Astrocyte (in vitro differentiated cells and primary cell): ENCODE measurements around the gene EMC10. TPM values are rescaled to one million over a fixed set of nuclear protein-coding genes. Genes with fewer than 3 reads are reported as not detected.

Experiments used
- DNase-seq: peaks from one replicate; pipeline ENCODE4 v3.0.0-alpha.2; 2010; ENCODE audit warnings: low read depth
- FAIRE-seq: peaks from 2 replicates; lab custom pipeline; 2011; peaks lifted over from hg19 to GRCh38; lab: Jason Lieb, UNC
- H2AFZ ChIP-seq: 2 replicates; pipeline ENCODE4 v1.6.0; 2012; ENCODE audit warnings: low read depth, low read length, inconsistent platforms
- H3K27ac ChIP-seq: 2 replicates; pipeline ENCODE4 v1.5.1; 2011; ENCODE audit warnings: low read depth, low read length, inconsistent platforms
- H3K27me3 ChIP-seq: 2 replicates; pipeline ENCODE4 v1.6.0; 2011; ENCODE audit warnings: low read length, inconsistent platforms; ENCODE audit not compliant: insufficient read depth
- H3K36me3 ChIP-seq: 2 replicates; pipeline ENCODE4 v1.5.1; 2011; ENCODE audit warnings: low read length, inconsistent platforms; ENCODE audit not compliant: insufficient read depth
- H3K4me1 ChIP-seq: 2 replicates; pipeline ENCODE4 v1.5.1; 2011; ENCODE audit warnings: low read length, inconsistent platforms; ENCODE audit not compliant: insufficient read depth
- H3K4me2 ChIP-seq: 2 replicates; pipeline ENCODE4 v1.6.0; 2012; ENCODE audit warnings: low read length, inconsistent platforms
- H3K4me3 ChIP-seq: 2 replicates; pipeline ENCODE4 v1.5.1; 2011; ENCODE audit warnings: low read depth, mild to moderate bottlenecking, low read length, inconsistent platforms; ENCODE audit not compliant: insufficient read depth
- H3K79me2 ChIP-seq: 2 replicates; pipeline ENCODE4 v1.6.0; 2012; ENCODE audit warnings: mild to moderate bottlenecking, low read length, inconsistent platforms; ENCODE audit not compliant: insufficient read depth
- H3K9ac ChIP-seq: 2 replicates; pipeline ENCODE4 v1.6.0; 2012; ENCODE audit warnings: mild to moderate bottlenecking, low read length, inconsistent platforms
- H3K9me3 ChIP-seq: 2 replicates; pipeline ENCODE4 v1.5.1; 2012; ENCODE audit warnings: low read depth, mild to moderate bottlenecking, low read length, inconsistent platforms; ENCODE audit not compliant: insufficient read depth
- H4K20me1 ChIP-seq: 2 replicates; pipeline ENCODE4 v1.6.0; 2012; ENCODE audit warnings: low read length, inconsistent platforms; ENCODE audit not compliant: insufficient read depth
- H3K27ac Mint-ChIP-seq: one replicate; pipeline ENCODE4 v1.8.0; 2021; ENCODE audit warnings: mild to moderate bottlenecking, mixed read lengths; ENCODE audit not compliant: unreplicated experiment
- H3K27me3 Mint-ChIP-seq: one replicate; pipeline ENCODE4 v1.8.0; 2021; ENCODE audit warnings: low read depth, mixed read lengths; ENCODE audit not compliant: unreplicated experiment
- H3K36me3 Mint-ChIP-seq: one replicate; pipeline ENCODE4 v1.8.0; 2021; ENCODE audit warnings: low read depth, mixed read lengths; ENCODE audit not compliant: unreplicated experiment
- H3K4me1 Mint-ChIP-seq: one replicate; pipeline ENCODE4 v1.8.0; 2021; ENCODE audit warnings: low read depth, mixed read lengths; ENCODE audit not compliant: unreplicated experiment
- H3K4me3 Mint-ChIP-seq: one replicate; pipeline ENCODE4 v1.8.0; 2021; ENCODE audit warnings: mild to moderate bottlenecking, moderate library complexity, mixed read lengths; ENCODE audit not compliant: unreplicated experiment
- H3K9me3 Mint-ChIP-seq: one replicate; pipeline ENCODE4 v1.8.0; 2021; ENCODE audit warnings: mild to moderate bottlenecking, mixed read lengths; ENCODE audit not compliant: unreplicated experiment
- CTCF ChIP-seq: IDR thresholded peaks from 2 replicates; pipeline ENCODE4 v1.5.1; 2011; ENCODE audit warnings: low read depth, mild to moderate bottlenecking, inconsistent platforms, low read length, moderate library complexity; ENCODE audit not compliant: insufficient read depth
- EZH2 ChIP-seq: IDR thresholded peaks from 2 replicates; pipeline ENCODE4 v1.6.1; 2012; ENCODE audit warnings: mild to moderate bottlenecking, low read length, inconsistent platforms; ENCODE audit not compliant: insufficient read depth
- total RNA-seq: library from RNA; stranded (reverse); gene quantifications from 2 replicates; pipeline ENCODE4 v1.2.1, GENCODE V29; 2021

The EMC10 gene
- total RNA-seq, 1 donor from 2014 or later = not detected

DNA sequence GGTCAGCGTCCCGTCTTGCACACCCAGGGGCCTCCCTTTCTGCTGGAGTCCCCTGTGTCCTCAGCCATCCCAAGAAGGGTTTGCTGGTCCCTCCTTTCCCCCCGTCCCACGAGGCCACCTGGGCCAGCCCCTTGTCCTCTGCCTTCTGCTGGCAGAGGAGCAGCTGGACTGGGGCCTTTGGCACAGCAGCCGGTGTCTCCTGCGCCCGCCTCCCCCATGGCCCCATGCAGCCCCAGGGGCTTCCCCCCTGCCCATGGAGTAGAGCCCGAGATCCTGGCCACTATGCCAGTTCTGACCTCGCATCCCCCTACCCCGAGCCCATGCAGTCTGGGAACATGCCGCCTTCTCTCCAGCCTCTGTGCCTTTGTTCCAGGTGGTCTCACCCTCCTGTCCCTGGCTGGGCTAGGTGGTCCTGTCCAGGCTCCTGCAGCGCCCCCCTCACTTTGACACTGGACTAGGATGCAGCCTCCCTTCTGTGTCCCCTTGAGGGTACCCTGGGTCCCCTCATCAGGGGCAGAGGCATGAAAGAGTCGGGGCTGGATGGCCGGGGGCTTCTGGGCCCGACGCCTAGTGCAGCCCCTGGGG lies 6.1 kb downstream of the EMC10 start:
- H3K4me2 ChIP-seq = no peak overlapping the region
- H3K36me3 ChIP-seq = peaks cover 4% of the 10 kb centered on the region
- no peak overlapping the region for H3K4me3 Mint-ChIP-seq
- no peaks in the 10 kb centered on the region for H3K9me3 ChIP-seq
- H3K9me3 Mint-ChIP-seq = peaks cover 27% of the 10 kb centered on the region
- H3K4me3 ChIP-seq = no peak overlapping the region
- H3K79me2 ChIP-seq = peaks cover 22% of the 10 kb centered on the region
- peaks cover 16% of the 10 kb centered on the region for H4K20me1 ChIP-seq
- H3K27me3 Mint-ChIP-seq = no peaks in the 10 kb centered on the region
- H3K27ac Mint-ChIP-seq = no peak overlapping the region
- no peaks in the 10 kb centered on the region for H3K27me3 ChIP-seq
- H3K4me1 Mint-ChIP-seq = no peaks in the 10 kb centered on the region
- TF ChIP-seq EZH2 = no peak
- DNase-seq (no peak), FAIRE-seq (no peak)
- no peak overlapping the region for H3K9ac ChIP-seq
- H3K27ac ChIP-seq = no peak overlapping the region
- no peaks in the 10 kb centered on the region for H3K36me3 Mint-ChIP-seq
- H3K4me1 ChIP-seq = peaks cover 2% of the 10 kb centered on the region
- no peak overlapping the region for H2AFZ ChIP-seq

- Histone ChIP-seq H2AFZ (no peak overlapping the region), H3K4me3 (no peak overlapping the region), H3K9me3 (no peaks in the 10 kb centered on the region), H3K36me3 (peaks cover 4% of the 10 kb centered on the region), H3K4me2 (no peak overlapping the region), H4K20me1 (peaks cover 11% of the 10 kb centered on the region), H3K27ac (no peak overlapping the region), H3K79me2 (peaks cover 16% of the 10 kb centered on the region), H3K27me3 (no peaks in the 10 kb centered on the region), H3K9ac (no peak overlapping the region), H3K4me1 (no peaks in the 10 kb centered on the region)
- DNase-seq (no peak), FAIRE-seq (no peak)
- H3K4me1 Mint-ChIP-seq = no peaks in the 10 kb centered on the region
- no peaks in the 10 kb centered on the region for H3K27me3 Mint-ChIP-seq
- peaks cover 26% of the 10 kb centered on the region for H3K9me3 Mint-ChIP-seq
- no peak overlapping the region for H3K4me3 Mint-ChIP-seq
- TF ChIP-seq CTCF (no peak), EZH2 (no peak)
- H3K27ac Mint-ChIP-seq = no peak overlapping the region
- no peaks in the 10 kb centered on the region for H3K36me3 Mint-ChIP-seq
Observed at GRCh38 chr19:50482916-50483315, 6.6 kb downstream of the EMC10 start.

DNA sequence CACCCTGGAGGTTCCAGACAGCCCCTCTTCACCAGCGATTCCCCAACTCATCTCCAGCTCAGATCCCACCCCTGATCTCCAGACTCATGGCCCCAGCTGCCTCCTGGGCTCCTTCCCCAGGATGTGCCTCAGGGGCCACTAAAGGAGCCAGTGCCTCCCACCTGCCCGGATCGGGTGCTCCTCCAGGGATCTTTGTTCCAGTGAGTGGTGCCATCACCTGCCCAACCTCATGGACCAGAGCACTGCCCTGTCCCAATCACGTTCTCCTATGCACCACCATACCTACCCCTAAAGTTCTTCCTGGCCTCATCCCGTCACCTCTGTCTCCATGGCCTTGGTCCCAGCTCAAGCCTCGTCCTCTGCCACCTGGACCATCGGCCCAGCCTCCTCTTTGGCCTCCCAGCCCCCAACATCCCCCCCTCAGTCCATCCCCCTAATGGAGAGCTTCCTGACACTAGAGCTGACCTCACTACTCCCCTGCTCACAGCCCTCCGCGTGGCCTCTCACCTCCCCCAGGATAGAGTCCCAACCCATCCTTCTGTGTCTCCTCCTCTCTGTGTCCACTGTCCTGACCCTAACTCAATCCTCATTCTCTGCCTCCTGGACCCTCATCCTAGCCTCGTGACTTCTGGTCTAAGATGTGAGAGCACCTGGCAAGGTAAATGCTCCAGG lies 9.1 kb downstream of the EMC10 start:
- Histone ChIP-seq H3K79me2 (no peaks in the 10 kb centered on the region), H3K27me3 (no peaks in the 10 kb centered on the region), H3K9ac (no peak overlapping the region), H3K27ac (no peak overlapping the region), H3K4me1 (no peaks in the 10 kb centered on the region), H3K4me3 (no peak overlapping the region), H4K20me1 (peaks cover 11% of the 10 kb centered on the region), H3K9me3 (no peaks in the 10 kb centered on the region), H3K36me3 (peaks cover 4% of the 10 kb centered on the region), H2AFZ (no peak overlapping the region), H3K4me2 (no peak overlapping the region)
- TF ChIP-seq CTCF (no peak), EZH2 (no peak)
- FAIRE-seq (no peak), DNase-seq (no peak)
- H3K36me3 Mint-ChIP-seq = no peaks in the 10 kb centered on the region
- peaks cover 33% of the 10 kb centered on the region for H3K9me3 Mint-ChIP-seq
- no peaks in the 10 kb centered on the region for H3K27me3 Mint-ChIP-seq
- no peak overlapping the region for H3K4me3 Mint-ChIP-seq
- no peak overlapping the region for H3K27ac Mint-ChIP-seq
- H3K4me1 Mint-ChIP-seq = no peaks in the 10 kb centered on the region
